Transverse colon (tissue), 4 donors: ENCODE results near the gene IFTAP. TPM values are rescaled to one million over a fixed set of nuclear protein-coding genes. Genes with fewer than 3 reads are reported as not detected.
A peak's percentile ranks its signal among the peaks of the same experiment; 100 is the strongest.

Experiments
- DNase-seq: peaks from one replicate; pipeline ENCODE4 v3.0.0-alpha.2; 2019
- H3K27ac ChIP-seq, 4 donors: fragments of 200-600 bp; sonication (generic); 2 replicates each; pipeline ENCODE4 v1.5.1; 2016 to 2018; ENCODE audit warnings: inconsistent platforms in 4 of 4
- H3K27me3 ChIP-seq: fragments of 200-600 bp; sonication (generic); 2 replicates; pipeline ENCODE4 v1.5.1; 2017; ENCODE audit warnings: inconsistent platforms
- H3K36me3 ChIP-seq, 4 donors: fragments of 200-600 bp; sonication (generic); 2 replicates each; pipeline ENCODE4 v1.5.1; 2017 to 2019; ENCODE audit warnings: inconsistent platforms in 4 of 4
- H3K4me1 ChIP-seq, 4 donors: fragments of 200-600 bp; sonication (generic); 2 replicates each; pipeline ENCODE4 v1.5.1; 2017 to 2020; ENCODE audit warnings: inconsistent platforms in 4 of 4
- H3K4me3 ChIP-seq, 4 donors: fragments of 200-600 bp; sonication (generic); 1 replicate in 1 of 4; 2 replicates in 3 of 4; pipeline versions ENCODE4 v1.5.1 to v1.6.1; 2017 to 2019; ENCODE audit warnings: inconsistent platforms in 4 of 4
- H3K9me3 ChIP-seq, 2 donors: fragments of 200-600 bp; sonication (generic); 2 replicates each; pipeline ENCODE4 v1.5.1; 2017 to 2019; ENCODE audit warnings: inconsistent platforms in 2 of 2
- EP300 ChIP-seq: sonication (generic); formaldehyde crosslinking; IDR thresholded peaks from one replicate; pipeline ENCODE4 v1.6.1; 2017; ENCODE audit warnings: antibody characterized with exemption, low read depth
- POLR2A ChIP-seq: fragments of 450-650 bp; IDR thresholded peaks from one replicate; pipeline ENCODE4 v1.6.1; 2016; ENCODE audit warnings: antibody characterized with exemption, mild to moderate bottlenecking, moderate library complexity
- POLR2AphosphoS5 ChIP-seq, 3 donors: sonication (generic); formaldehyde crosslinking; IDR thresholded peaks; one replicate each; pipeline ENCODE4 v1.6.1; 2016; ENCODE audit warnings: antibody characterized with exemption in 3 of 3
- WGBS, 2 donors: methylation state at CpG; one replicate each; pipeline ENCODE4 v1.1.5; 2018; ENCODE audit warnings: low coverage in 1 of 2; 5-methylcytosine and 5-hydroxymethylcytosine counted together
- in situ Hi-C, 4 donors: fragments of 200-750 bp; cut with MboI; loops; one replicate each; pipeline versions ENCODE4 v1.15.0 to v1.15.1; 2017; ENCODE audit warnings: low sequenced_read_pairs in 3 of 4, low pct_ligation_motif_present in 1 of 4, low pct_unique_long_range_greater_than_20kb in 1 of 4
- intact Hi-C: fragments of 100-400 bp; cut with DNase I; formaldehyde crosslinking; loops from one replicate; pipeline ENCODE4 v1.15.1; 2023; ENCODE audit warnings: low total_unique reads
- total RNA-seq, 4 donors: library from RNA; depleted of rRNA; stranded (reverse); fragments of >200 nt; gene quantifications; one replicate each; pipeline ENCODE4 v1.1.0, GENCODE V29; 2016
- TF ChIP-seq, protein P1 (sequence below), 5 experiments: fragments of 200-600 bp in 3 of 5; fragments of 450-650 bp in 2 of 5; sonication (generic) in 3 of 5; IDR thresholded peaks; 1 replicate in 2 of 5; 2 replicates in 3 of 5; pipeline ENCODE4 v1.5.1; 2016 to 2017; ENCODE audit warnings: antibody characterized with exemption in 5 of 5, inconsistent platforms in 3 of 5, mild to moderate bottlenecking in 2 of 5, moderate library complexity in 1 of 5

IFTAP gene
- total RNA-seq, 4 donors from 2014 or later = 11.5 to 76.3 (median 16.0) TPM

DNA sequence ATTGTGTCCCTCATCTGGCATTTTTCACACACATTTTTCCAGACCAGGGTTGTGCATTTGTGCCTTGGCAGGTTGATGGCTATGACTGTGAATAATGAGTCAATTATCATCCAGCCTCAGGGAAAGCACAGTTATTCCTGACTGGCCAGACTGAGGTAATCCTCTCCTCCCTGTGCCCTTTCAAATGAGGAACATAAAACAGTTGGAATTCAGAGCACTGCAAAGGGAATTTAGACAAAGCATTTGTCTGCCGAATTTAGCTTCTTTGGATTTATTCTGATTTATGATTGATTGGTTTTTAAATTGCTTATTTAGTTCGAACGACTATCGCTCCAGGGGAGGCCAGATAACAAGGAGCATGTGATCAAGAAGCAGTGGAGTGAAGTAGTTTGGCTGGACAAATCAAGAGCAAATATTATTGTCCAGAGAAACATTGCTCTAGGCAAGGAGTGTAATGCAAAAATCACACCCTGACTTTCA, 34.5 kb downstream of the IFTAP start:
- Histone ChIP-seq H3K4me1 (no peaks in the 10 kb centered on the region), H3K27me3 (no peaks in the 10 kb centered on the region), H3K4me3 (no peak overlapping the region), H3K9me3 (no peaks in the 10 kb centered on the region), H3K36me3 (no peaks in the 10 kb centered on the region), H3K27ac (no peak overlapping the region)
- intact Hi-C loops = loop anchor here (10.0 kb wide), 1 partner anchor 1226 kb away; no protein-coding TSS in a partner anchor
- TF ChIP-seq POLR2AphosphoS5 (IDR thresholded peaks at IDR 0.05) = no peak
- TF ChIP-seq POLR2A = no peak
- TF ChIP-seq EP300 = no peak
- TF ChIP-seq, protein P1, sequence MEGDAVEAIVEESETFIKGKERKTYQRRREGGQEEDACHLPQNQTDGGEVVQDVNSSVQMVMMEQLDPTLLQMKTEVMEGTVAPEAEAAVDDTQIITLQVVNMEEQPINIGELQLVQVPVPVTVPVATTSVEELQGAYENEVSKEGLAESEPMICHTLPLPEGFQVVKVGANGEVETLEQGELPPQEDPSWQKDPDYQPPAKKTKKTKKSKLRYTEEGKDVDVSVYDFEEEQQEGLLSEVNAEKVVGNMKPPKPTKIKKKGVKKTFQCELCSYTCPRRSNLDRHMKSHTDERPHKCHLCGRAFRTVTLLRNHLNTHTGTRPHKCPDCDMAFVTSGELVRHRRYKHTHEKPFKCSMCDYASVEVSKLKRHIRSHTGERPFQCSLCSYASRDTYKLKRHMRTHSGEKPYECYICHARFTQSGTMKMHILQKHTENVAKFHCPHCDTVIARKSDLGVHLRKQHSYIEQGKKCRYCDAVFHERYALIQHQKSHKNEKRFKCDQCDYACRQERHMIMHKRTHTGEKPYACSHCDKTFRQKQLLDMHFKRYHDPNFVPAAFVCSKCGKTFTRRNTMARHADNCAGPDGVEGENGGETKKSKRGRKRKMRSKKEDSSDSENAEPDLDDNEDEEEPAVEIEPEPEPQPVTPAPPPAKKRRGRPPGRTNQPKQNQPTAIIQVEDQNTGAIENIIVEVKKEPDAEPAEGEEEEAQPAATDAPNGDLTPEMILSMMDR (IDR thresholded peaks at IDR 0.05) = no peak
- no peak for DNase-seq
- WGBS, 2 donors = 76 to 83% methylated on average over 4 of the region's 4 CpGs
- in situ Hi-C loops = no loop called here

DNA sequence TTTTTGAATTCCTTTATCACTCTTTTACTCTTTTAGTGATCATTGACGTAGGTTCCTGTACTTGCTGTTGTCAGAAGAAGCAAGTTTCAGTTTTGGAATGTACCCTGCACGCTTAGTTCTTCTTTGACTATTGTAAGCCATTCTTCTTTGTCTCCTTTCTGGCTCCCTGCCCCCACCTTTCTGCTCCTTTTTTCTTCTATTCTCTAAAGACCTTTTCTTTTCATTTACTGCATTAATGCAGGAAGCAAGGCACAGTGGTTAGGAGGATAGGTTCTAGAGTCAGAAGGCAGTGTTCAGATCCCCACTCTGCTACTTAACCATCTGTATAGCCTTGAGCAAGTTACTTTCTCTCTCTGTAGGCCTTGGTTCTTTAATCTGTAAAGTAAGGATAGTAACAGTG, 37.5 kb downstream of the IFTAP start:
- 73 to 86% methylated on average over 2 of the region's 2 CpGs for WGBS, 2 donors
- Histone ChIP-seq H3K27me3 (no peaks in the 10 kb centered on the region), H3K4me1 (no peaks in the 10 kb centered on the region), H3K4me3 (no peak overlapping the region), H3K36me3 (no peaks in the 10 kb centered on the region), H3K9me3 (no peaks in the 10 kb centered on the region), H3K27ac (peak overlapping the region in 2 of 4 donors; percentile 21 to 47)
- intact Hi-C loops = no loop called here
- in situ Hi-C loops = no loop called here
- no peak for DNase-seq
- TF ChIP-seq POLR2AphosphoS5 (IDR thresholded peaks at IDR 0.05) (no peak), EP300 (peak; percentile 72)
- TF ChIP-seq, protein P1 (IDR thresholded peaks at IDR 0.05) = no peak

DNA sequence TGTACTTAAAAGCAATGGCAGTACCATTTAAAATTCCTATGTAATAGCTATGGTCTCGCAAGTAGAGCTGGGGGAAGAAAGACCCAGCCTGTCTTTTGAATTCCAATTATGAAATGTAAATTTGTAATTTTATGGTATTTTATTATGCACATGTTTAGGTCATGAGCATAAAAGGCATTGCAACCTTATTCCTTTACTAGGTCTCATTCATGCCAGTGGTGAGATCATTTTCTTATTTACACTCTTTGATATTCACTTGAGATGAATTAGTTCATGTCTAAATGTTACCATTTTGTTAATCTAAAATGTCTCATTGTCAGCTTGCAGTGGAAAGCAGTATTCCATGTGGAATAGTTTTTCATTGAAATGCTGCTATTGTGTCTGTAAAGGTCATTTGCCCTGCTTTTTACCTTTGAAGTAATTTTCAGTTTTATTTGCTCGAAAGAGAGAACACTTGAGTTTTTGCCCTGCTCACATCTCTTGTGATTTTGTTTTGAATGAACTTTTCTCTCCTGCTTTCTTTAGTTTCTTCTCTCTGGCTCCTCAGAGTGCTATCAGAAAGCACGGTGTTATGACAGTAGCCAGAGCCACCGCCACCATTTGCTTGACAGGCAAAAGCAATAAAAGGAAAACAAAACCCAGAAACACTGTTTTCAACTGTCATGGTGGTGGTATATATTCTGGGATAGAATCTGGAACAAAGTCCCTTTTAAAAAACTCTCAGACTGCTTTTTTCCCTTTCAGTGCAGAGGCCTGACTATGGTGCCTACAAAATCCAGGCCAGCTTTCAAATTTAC, 41.0 kb downstream of the IFTAP start:
- peak overlapping the region; percentile 21 to 69 (median 59) for H3K27ac ChIP-seq
- peaks cover 0 to 8% (median 0%) of the 10 kb centered on the region in 4 donors for H3K4me1 ChIP-seq
- H3K36me3 ChIP-seq = no peaks in the 10 kb centered on the region
- no peaks in the 10 kb centered on the region for H3K27me3 ChIP-seq
- 78 to 90% methylated on average over 4 of the region's 4 CpGs for WGBS, 2 donors
- TF ChIP-seq, protein P1 (IDR thresholded peaks at IDR 0.05) = no peak
- TF ChIP-seq POLR2A = no peak
- TF ChIP-seq EP300 = no peak
- peak; percentile 43 to 72 (median 49) for TF ChIP-seq POLR2AphosphoS5 (IDR thresholded peaks at IDR 0.05)
- DNase-seq = no peak
- H3K9me3 ChIP-seq = no peaks in the 10 kb centered on the region
- in situ Hi-C loops (no loop called here), intact Hi-C loops (no loop called here)
- no peak overlapping the region for H3K4me3 ChIP-seq

- 53 to 86% methylated on average over 2 of the region's 2 CpGs for WGBS, 2 donors
- intact Hi-C loops = no loop called here
- Histone ChIP-seq H3K9me3 (no peaks in the 10 kb centered on the region), H3K4me1 (peaks cover 0 to 8% (median 0%) of the 10 kb centered on the region in 4 donors), H3K27me3 (no peaks in the 10 kb centered on the region), H3K27ac (no peak overlapping the region), H3K4me3 (no peak overlapping the region), H3K36me3 (no peaks in the 10 kb centered on the region)
- in situ Hi-C loops = no loop called here
- no peak for TF ChIP-seq POLR2AphosphoS5 (IDR thresholded peaks at IDR 0.05)
- TF ChIP-seq, protein P1 (IDR thresholded peaks at IDR 0.05) = no peak
- no peak for TF ChIP-seq POLR2A
- no peak for TF ChIP-seq EP300
- no peak for DNase-seq
These were observed 44.3 kb downstream of the IFTAP start for GRCh38 chr11:36638556-36638955.
